Measurements from ENCODE around the gene LRBA. TPM values are rescaled to one million over a fixed set of nuclear protein-coding genes. Genes with fewer than 3 reads are reported as not detected.

LRBA gene
- total and polyA plus RNA-seq, 2 donors: 11.6 to 92.0 TPM

- no peaks in the 10 kb centered on the region for H3K36me3 ChIP-seq (ENCODE audit: insufficient read depth)
- 94% methylated on average over 2 of the region's 2 CpGs for WGBS
- no peak for DNase-seq (ENCODE audit: extremely low spot score)
- H3K4me1 ChIP-seq (ENCODE audit: insufficient read depth): no peaks in the 10 kb centered on the region
- H3K4me3 ChIP-seq (ENCODE audit: low read depth, low read length): no peak overlapping the region
- no peak overlapping the region for H3K27ac ChIP-seq (ENCODE audit: low read depth)
Measured at GRCh38 chr4:150243932-150244331, 771.2 kb downstream of the LRBA start.

- H3K27ac ChIP-seq (ENCODE audit: low read depth): no peak overlapping the region
- DNase-seq (ENCODE audit: extremely low spot score): no peak
- no peaks in the 10 kb centered on the region for H3K4me1 ChIP-seq (ENCODE audit: insufficient read depth)
- WGBS: 47% methylated on average over 6 of the region's 6 CpGs
- H3K36me3 ChIP-seq (ENCODE audit: insufficient read depth): no peaks in the 10 kb centered on the region
- H3K4me3 ChIP-seq (ENCODE audit: low read depth, low read length): no peak overlapping the region
Measured at GRCh38 chr4:150242820-150243458, 772.1 kb downstream of the LRBA start.

- Histone ChIP-seq H3K4me3 (ENCODE audit: low read depth, low read length) (no peak overlapping the region), H3K27ac (ENCODE audit: low read depth) (no peak overlapping the region), H3K36me3 (ENCODE audit: insufficient read depth) (no peaks in the 10 kb centered on the region), H3K4me1 (ENCODE audit: insufficient read depth) (peaks cover 2% of the 10 kb centered on the region)
- DNase-seq (ENCODE audit: extremely low spot score): no peak
Measured at GRCh38 chr4:150240011-150240410, 775.1 kb downstream of the LRBA start.

GRCh38 chr4:150238591-150238990, 776.5 kb downstream of the LRBA start:
- H3K27ac ChIP-seq (ENCODE audit: low read depth): no peak overlapping the region
- no peak overlapping the region for H3K4me3 ChIP-seq (ENCODE audit: low read depth, low read length)
- H3K4me1 ChIP-seq (ENCODE audit: insufficient read depth): peaks cover 2% of the 10 kb centered on the region
- DNase-seq (ENCODE audit: extremely low spot score): no peak
- no peaks in the 10 kb centered on the region for H3K36me3 ChIP-seq (ENCODE audit: insufficient read depth)
- 99% methylated on average over 1 of the region's 1 CpG for WGBS

- no peak for DNase-seq (ENCODE audit: extremely low spot score)
Measured at GRCh38 chr4:150237110-150237872, 777.8 kb downstream of the LRBA start.

GRCh38 chr4:150236626-150237025, 778.5 kb downstream of the LRBA start:
- Histone ChIP-seq H3K4me1 (ENCODE audit: insufficient read depth) (peaks cover 2% of the 10 kb centered on the region), H3K4me3 (ENCODE audit: low read depth, low read length) (no peak overlapping the region), H3K36me3 (ENCODE audit: insufficient read depth) (peaks cover 2% of the 10 kb centered on the region), H3K27ac (ENCODE audit: low read depth) (no peak overlapping the region)
- DNase-seq (ENCODE audit: extremely low spot score): no peak

More at GRCh38 chr4:150237110-150237872, 777.8 kb downstream of the LRBA start:
- H3K36me3 ChIP-seq (ENCODE audit: insufficient read depth): peaks cover 2% of the 10 kb centered on the region
- no peak overlapping the region for H3K4me3 ChIP-seq (ENCODE audit: low read depth, low read length)
- no peak overlapping the region for H3K27ac ChIP-seq (ENCODE audit: low read depth)
- peaks cover 2% of the 10 kb centered on the region for H3K4me1 ChIP-seq (ENCODE audit: insufficient read depth)
- WGBS: 27% methylated on average over 6 of the region's 6 CpGs

GRCh38 chr4:150235808-150236271, 779.2 kb downstream of the LRBA start:
- WGBS: 52% methylated on average over 6 of the region's 6 CpGs
- Histone ChIP-seq H3K4me1 (ENCODE audit: insufficient read depth) (peaks cover 2% of the 10 kb centered on the region), H3K4me3 (ENCODE audit: low read depth, low read length) (no peak overlapping the region), H3K36me3 (ENCODE audit: insufficient read depth) (peaks cover 2% of the 10 kb centered on the region), H3K27ac (ENCODE audit: low read depth) (no peak overlapping the region)
- no peak for DNase-seq (ENCODE audit: extremely low spot score)

GRCh38 chr4:150235317-150235716, 779.8 kb downstream of the LRBA start:
- WGBS: 87% methylated on average over 5 of the region's 5 CpGs
- H3K27ac ChIP-seq (ENCODE audit: low read depth): no peak overlapping the region
- H3K4me3 ChIP-seq (ENCODE audit: low read depth, low read length): no peak overlapping the region
- peaks cover 2% of the 10 kb centered on the region for H3K36me3 ChIP-seq (ENCODE audit: insufficient read depth)
- DNase-seq (ENCODE audit: extremely low spot score): no peak
- peaks cover 2% of the 10 kb centered on the region for H3K4me1 ChIP-seq (ENCODE audit: insufficient read depth)

GRCh38 chr4:150234246-150234645, 780.8 kb downstream of the LRBA start:
- 91% methylated on average over 5 of the region's 5 CpGs for WGBS
- Histone ChIP-seq H3K4me3 (ENCODE audit: low read depth, low read length) (no peak overlapping the region), H3K36me3 (ENCODE audit: insufficient read depth) (peaks cover 2% of the 10 kb centered on the region), H3K27ac (ENCODE audit: low read depth) (no peak overlapping the region), H3K4me1 (ENCODE audit: insufficient read depth) (peaks cover 2% of the 10 kb centered on the region)
- DNase-seq (ENCODE audit: extremely low spot score): no peak

GRCh38 chr4:150232029-150232428, 783.1 kb downstream of the LRBA start:
- no peak overlapping the region for H3K27ac ChIP-seq (ENCODE audit: low read depth)

GRCh38 chr4:150231107-150231770, 783.8 kb downstream of the LRBA start:
- 89% methylated on average over 4 of the region's 4 CpGs for WGBS
- no peak overlapping the region for H3K4me3 ChIP-seq (ENCODE audit: low read depth, low read length)
- no peak for DNase-seq (ENCODE audit: extremely low spot score)
- H3K36me3 ChIP-seq (ENCODE audit: insufficient read depth): peaks cover 2% of the 10 kb centered on the region
- H3K4me1 ChIP-seq (ENCODE audit: insufficient read depth): no peaks in the 10 kb centered on the region
- no peak overlapping the region for H3K27ac ChIP-seq (ENCODE audit: low read depth)

More at GRCh38 chr4:150232029-150232428, 783.1 kb downstream of the LRBA start:
- peaks cover 2% of the 10 kb centered on the region for H3K4me1 ChIP-seq (ENCODE audit: insufficient read depth)
- no peak for DNase-seq (ENCODE audit: extremely low spot score)
- peaks cover 2% of the 10 kb centered on the region for H3K36me3 ChIP-seq (ENCODE audit: insufficient read depth)
- WGBS: 85% methylated on average over 6 of the region's 6 CpGs
- no peak overlapping the region for H3K4me3 ChIP-seq (ENCODE audit: low read depth, low read length)

GRCh38 chr4:150230561-150230960, 784.5 kb downstream of the LRBA start:
- no peak for DNase-seq (ENCODE audit: extremely low spot score)
- WGBS: 79% methylated on average over 2 of the region's 2 CpGs
- H3K4me1 ChIP-seq (ENCODE audit: insufficient read depth): no peaks in the 10 kb centered on the region
- H3K36me3 ChIP-seq (ENCODE audit: insufficient read depth): peaks cover 2% of the 10 kb centered on the region
- H3K27ac ChIP-seq (ENCODE audit: low read depth): no peak overlapping the region
- no peak overlapping the region for H3K4me3 ChIP-seq (ENCODE audit: low read depth, low read length)

GRCh38 chr4:150229520-150229919, 785.6 kb downstream of the LRBA start:
- Histone ChIP-seq H3K27ac (ENCODE audit: low read depth) (no peak overlapping the region), H3K4me3 (ENCODE audit: low read depth, low read length) (no peak overlapping the region), H3K4me1 (ENCODE audit: insufficient read depth) (no peaks in the 10 kb centered on the region), H3K36me3 (ENCODE audit: insufficient read depth) (peaks cover 2% of the 10 kb centered on the region)
- WGBS: 9% methylated on average over 1 of the region's 1 CpG
- no peak for DNase-seq (ENCODE audit: extremely low spot score)

Measured in urinary bladder (tissue), 4 donors.